ENCODE measurements around the gene DEUP1. TPM values are rescaled to one million over a fixed set of nuclear protein-coding genes. Genes with fewer than 3 reads are reported as not detected.

The DEUP1 gene
- total and polyA plus RNA-seq, 2 donors (not counting 1 experiment from before 2014, with no cell fraction given) = not detected

DNA sequence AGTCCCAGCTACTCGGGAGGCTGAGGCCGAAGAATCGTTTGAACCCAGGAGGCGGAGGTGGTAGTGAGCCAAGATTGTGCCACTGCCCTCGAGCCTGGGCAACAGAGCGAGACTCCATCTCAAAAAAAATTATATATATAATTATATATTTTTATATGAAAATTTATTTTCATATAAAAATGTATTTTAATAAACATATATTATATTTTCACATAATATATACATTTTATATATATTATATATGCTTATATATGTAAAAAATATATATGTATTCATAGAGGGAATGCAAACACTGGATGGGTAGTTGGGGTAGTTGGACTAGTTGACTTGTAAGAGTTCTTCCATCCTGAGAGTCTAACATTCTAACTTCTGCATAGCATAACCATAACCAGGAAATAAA lies 20.3 kb downstream of the DEUP1 start:
- no peaks in the 10 kb centered on the region for H3K79me2 ChIP-seq (ENCODE audit: control insufficient read depth, insufficient read depth, low read length)
- CTCF ChIA-PET = no interaction called here

DNA sequence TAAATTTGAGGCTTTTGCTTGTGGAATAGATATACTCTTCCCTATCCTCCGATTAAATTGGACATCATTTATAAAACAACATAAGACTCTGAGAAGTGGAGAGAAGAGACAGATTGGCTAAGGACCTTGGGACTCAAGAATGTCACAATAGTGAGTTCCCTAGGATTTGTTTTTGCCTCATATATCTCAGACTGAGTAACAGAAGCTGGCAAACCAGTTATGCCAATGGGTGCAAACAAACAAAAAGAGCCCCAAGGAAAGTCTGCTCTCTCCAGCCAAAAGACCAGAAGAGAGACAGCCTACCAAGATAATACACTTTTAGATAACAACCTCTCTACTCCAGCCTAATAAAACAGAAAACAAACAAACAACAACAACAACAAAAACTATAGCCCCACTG lies 28.9 kb downstream of the DEUP1 start:
- no peak overlapping the region for H3K4me3 Mint-ChIP-seq
- TF ChIP-seq, protein P1, sequence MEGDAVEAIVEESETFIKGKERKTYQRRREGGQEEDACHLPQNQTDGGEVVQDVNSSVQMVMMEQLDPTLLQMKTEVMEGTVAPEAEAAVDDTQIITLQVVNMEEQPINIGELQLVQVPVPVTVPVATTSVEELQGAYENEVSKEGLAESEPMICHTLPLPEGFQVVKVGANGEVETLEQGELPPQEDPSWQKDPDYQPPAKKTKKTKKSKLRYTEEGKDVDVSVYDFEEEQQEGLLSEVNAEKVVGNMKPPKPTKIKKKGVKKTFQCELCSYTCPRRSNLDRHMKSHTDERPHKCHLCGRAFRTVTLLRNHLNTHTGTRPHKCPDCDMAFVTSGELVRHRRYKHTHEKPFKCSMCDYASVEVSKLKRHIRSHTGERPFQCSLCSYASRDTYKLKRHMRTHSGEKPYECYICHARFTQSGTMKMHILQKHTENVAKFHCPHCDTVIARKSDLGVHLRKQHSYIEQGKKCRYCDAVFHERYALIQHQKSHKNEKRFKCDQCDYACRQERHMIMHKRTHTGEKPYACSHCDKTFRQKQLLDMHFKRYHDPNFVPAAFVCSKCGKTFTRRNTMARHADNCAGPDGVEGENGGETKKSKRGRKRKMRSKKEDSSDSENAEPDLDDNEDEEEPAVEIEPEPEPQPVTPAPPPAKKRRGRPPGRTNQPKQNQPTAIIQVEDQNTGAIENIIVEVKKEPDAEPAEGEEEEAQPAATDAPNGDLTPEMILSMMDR (IDR thresholded peaks at IDR 0.05) = no peak
- no peak for TF ChIP-seq EZH2 (IDR thresholded peaks at IDR 0.05; ENCODE audit: borderline replicate concordance, insufficient read depth, low read depth, low read length, poor library complexity, severe bottlenecking)
- WGBS (ENCODE audit: insufficient coverage) = no CpG with 5 or more reads among the region's 1 CpG
- intact Hi-C loops (cut with micrococcal nuclease) = no loop called here
- no peaks in the 10 kb centered on the region for H4K20me1 ChIP-seq (ENCODE audit: control insufficient read depth, insufficient read depth, low read length, poor library complexity, severe bottlenecking)
- peaks cover under 1% of the 10 kb centered on the region for H3K9me3 Mint-ChIP-seq (ENCODE audit: insufficient read depth)
- no peak overlapping the region for H3K27ac Mint-ChIP-seq
- ATAC-seq (ENCODE audit: low read depth) (no peak), DNase-seq (no peak)
- no peaks in the 10 kb centered on the region for H3K4me1 ChIP-seq (ENCODE audit: control insufficient read depth in 2 of 2, insufficient read depth in 2 of 2, low read length in 2 of 2)
- H3K27ac ChIP-seq (ENCODE audit: low read length in 2 of 2) = no peak overlapping the region
- POLR2A ChIA-PET = no interaction called here
- no peak overlapping the region for H3K4me3 ChIP-seq (ENCODE audit: control extremely low read depth in 1 of 5, extremely low read depth in 1 of 5, insufficient read depth in 1 of 5, low read depth in 2 of 5, low read length in 4 of 5)
- H3K9ac ChIP-seq (ENCODE audit: low read length) = no peak overlapping the region
- H3K4me2 ChIP-seq (replicated peaks; ENCODE audit: low read depth, low read length, poor library complexity, severe bottlenecking) = no peak overlapping the region
- H3K27me3 Mint-ChIP-seq = no peaks in the 10 kb centered on the region
- H3K79me2 ChIP-seq (ENCODE audit: control insufficient read depth, insufficient read depth, low read length) = no peaks in the 10 kb centered on the region
- CTCF ChIA-PET = no interaction called here
- no peaks in the 10 kb centered on the region for H3K9me3 ChIP-seq (ENCODE audit: control extremely low read depth in 1 of 3, control insufficient read depth in 2 of 3, insufficient read depth in 1 of 3, low read length in 2 of 3)
- no peaks in the 10 kb centered on the region for H3K4me1 Mint-ChIP-seq
- no peaks in the 10 kb centered on the region for H3K27me3 ChIP-seq (replicated peaks in 1 of 4; ENCODE audit: control extremely low read depth in 1 of 4, control insufficient read depth in 3 of 4, insufficient read depth in 4 of 4, low read length in 3 of 4)
- no peaks in the 10 kb centered on the region for H3K36me3 ChIP-seq (replicated peaks in 1 of 2; ENCODE audit: control extremely low read depth in 1 of 2, control insufficient read depth in 1 of 2, extremely low read depth in 1 of 2, insufficient read depth in 2 of 2, low read length in 1 of 2)
- no peak overlapping the region for H2AFZ ChIP-seq (ENCODE audit: insufficient read depth, low read depth, low read length, poor library complexity, severe bottlenecking)

More for the DNA sequence above, 20.3 kb downstream of the DEUP1 start:
- Histone ChIP-seq H3K27me3 (replicated peaks in 1 of 4; ENCODE audit: control extremely low read depth in 1 of 4, control insufficient read depth in 3 of 4, insufficient read depth in 4 of 4, low read length in 3 of 4) (no peaks in the 10 kb centered on the region), H3K36me3 (replicated peaks in 1 of 2; ENCODE audit: control extremely low read depth in 1 of 2, control insufficient read depth in 1 of 2, extremely low read depth in 1 of 2, insufficient read depth in 2 of 2, low read length in 1 of 2) (no peaks in the 10 kb centered on the region), H4K20me1 (ENCODE audit: control insufficient read depth, insufficient read depth, low read length, poor library complexity, severe bottlenecking) (no peaks in the 10 kb centered on the region), H3K9ac (ENCODE audit: low read length) (no peak overlapping the region), H3K9me3 (ENCODE audit: control extremely low read depth in 1 of 3, control insufficient read depth in 2 of 3, insufficient read depth in 1 of 3, low read length in 2 of 3) (peaks cover 0 to 8% (median 2%) of the 10 kb centered on the region in 3 donors), H2AFZ (ENCODE audit: insufficient read depth, low read depth, low read length, poor library complexity, severe bottlenecking) (no peak overlapping the region), H3K4me3 (ENCODE audit: control extremely low read depth in 1 of 5, extremely low read depth in 1 of 5, insufficient read depth in 1 of 5, low read depth in 2 of 5, low read length in 4 of 5) (no peak overlapping the region), H3K27ac (ENCODE audit: low read length in 2 of 2) (no peak overlapping the region), H3K4me2 (replicated peaks; ENCODE audit: low read depth, low read length, poor library complexity, severe bottlenecking) (no peak overlapping the region), H3K4me1 (ENCODE audit: control insufficient read depth in 2 of 2, insufficient read depth in 2 of 2, low read length in 2 of 2) (no peaks in the 10 kb centered on the region)
- no peak overlapping the region for H3K4me3 Mint-ChIP-seq
- intact Hi-C loops (cut with micrococcal nuclease) = no loop called here
- peaks cover 5% of the 10 kb centered on the region for H3K9me3 Mint-ChIP-seq (ENCODE audit: insufficient read depth)
- POLR2A ChIA-PET = no interaction called here
- no peak overlapping the region for H3K27ac Mint-ChIP-seq
- no peaks in the 10 kb centered on the region for H3K4me1 Mint-ChIP-seq
- ATAC-seq (ENCODE audit: low read depth) (no peak), DNase-seq (no peak)
- peaks cover 6% of the 10 kb centered on the region for H3K27me3 Mint-ChIP-seq
- TF ChIP-seq EZH2 (IDR thresholded peaks at IDR 0.05; ENCODE audit: borderline replicate concordance, insufficient read depth, low read depth, low read length, poor library complexity, severe bottlenecking) = no peak
- TF ChIP-seq, protein P1 (IDR thresholded peaks at IDR 0.05) = no peak
- WGBS (ENCODE audit: insufficient coverage) = 83% methylated on average over 3 of the region's 6 CpGs
